ENCODE results near the gene VSIG10L2.

VSIG10L2 gene

DNA sequence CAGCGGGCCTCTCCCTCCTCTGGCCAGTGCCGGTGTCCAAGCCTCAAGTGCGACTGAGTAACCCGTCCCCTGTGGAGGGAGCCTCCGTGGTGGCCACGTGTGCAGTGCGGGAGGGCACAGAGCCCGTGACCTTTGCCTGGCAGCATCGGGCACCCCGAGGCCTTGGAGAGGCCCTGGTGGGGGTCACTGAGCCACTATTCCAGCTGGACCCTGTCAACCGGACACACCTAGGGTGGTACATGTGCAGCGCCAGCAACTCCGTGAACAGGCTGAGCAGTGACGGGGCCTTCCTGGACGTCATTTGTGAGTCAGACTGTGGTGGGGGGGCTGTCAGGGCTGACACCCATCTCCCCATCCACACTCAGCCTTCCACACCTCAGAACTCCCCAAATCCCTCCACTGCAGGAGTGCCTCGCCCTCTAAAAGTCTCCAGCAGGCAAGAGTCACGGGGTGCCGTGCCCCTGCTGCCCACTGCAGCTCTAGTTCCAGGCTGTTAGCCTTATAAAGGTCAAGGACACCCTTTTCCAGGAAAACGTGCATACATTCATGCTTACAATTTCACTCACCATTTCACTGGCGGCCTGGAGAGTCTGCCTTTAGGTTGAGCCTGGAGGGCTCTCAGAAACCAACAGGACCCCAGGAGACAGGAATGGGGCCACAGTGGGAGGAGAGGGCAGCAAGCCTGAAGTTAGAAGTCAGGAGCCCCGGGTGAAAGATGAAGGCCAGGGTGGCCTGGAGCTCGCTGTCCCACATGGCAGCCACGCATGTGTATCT lies 2.6 kb downstream of the VSIG10L2 start:
- no peak for DNase-seq

DNA sequence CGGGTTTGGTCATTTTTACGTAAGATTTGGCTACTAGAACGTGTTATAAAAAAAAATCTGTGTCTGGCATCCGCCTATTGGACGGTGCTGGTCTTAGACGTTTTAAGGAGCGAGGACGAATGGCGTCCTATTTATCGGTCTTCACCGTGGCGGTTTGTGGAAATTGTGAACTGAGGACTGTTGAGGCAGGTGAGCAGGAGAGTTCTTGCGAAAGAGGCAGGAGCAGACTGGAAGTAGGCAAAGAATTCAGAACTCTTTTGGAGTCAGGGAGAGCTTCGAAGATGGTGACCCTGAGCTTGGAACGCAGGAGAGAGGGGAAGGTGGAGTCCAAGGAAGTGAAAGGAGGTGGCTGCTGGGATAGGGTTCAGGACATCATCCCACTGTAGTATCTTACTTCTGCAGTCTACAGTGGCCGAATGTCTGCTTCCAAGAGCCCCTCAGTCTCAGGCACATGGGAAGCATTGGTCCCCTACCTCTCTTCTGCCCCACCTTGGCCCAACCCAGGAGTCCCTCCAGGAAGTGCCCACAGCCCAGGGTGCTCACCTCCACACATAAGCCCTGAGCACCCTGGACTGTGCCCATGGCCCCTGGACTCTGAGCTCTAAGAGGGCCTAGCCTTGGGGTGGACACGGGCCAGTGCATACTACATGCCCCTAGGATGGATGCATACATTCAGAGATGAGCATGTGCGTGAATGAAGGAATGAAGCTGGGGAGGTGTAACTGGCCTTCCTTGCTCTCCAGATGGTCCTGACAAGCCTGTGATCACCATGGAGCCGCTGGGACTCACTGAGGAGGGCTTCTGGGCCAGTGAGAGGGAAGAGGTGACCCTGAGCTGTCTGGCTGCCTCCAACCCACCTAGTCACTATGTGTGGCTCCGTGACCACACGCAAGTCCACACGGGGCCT lies 3.7 kb downstream of the VSIG10L2 start:
- DNase-seq, result no peak

- DNase-seq, result no peak
These were observed 4.3 kb downstream of the VSIG10L2 start for GRCh38 chr11:125950178-125950490.

GRCh38 chr11:125950696-125951651 lies 5.1 kb downstream of the VSIG10L2 start:
- no peak for DNase-seq

GRCh38 chr11:125951731-125952130 lies 5.9 kb downstream of the VSIG10L2 start:
- DNase-seq, result no peak

DNA sequence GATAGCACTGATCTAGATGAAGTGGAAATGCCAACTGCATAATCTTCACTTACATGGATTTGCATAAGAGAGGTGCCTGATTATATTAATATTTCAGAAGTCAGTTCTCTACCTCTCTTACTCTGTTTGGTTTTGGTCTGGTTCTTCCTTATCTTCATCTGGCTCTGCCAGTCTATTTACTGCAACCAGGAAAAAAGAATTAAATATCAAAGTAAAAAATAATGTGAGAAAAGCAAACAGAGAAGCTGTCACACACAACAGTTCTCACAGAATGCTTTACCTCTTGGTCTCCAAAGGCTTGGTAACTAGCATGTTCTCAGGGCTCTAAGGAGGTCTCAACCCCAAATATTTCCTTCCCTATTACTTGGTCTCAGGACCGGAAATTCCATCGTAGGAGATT lies 6.7 kb downstream of the VSIG10L2 start:
- no peak for DNase-seq

GRCh38 chr11:125952973-125953372 lies 7.1 kb downstream of the VSIG10L2 start:
- DNase-seq, result no peak

GRCh38 chr11:125953401-125953935 lies 7.6 kb downstream of the VSIG10L2 start:
- no peak for DNase-seq

DNA sequence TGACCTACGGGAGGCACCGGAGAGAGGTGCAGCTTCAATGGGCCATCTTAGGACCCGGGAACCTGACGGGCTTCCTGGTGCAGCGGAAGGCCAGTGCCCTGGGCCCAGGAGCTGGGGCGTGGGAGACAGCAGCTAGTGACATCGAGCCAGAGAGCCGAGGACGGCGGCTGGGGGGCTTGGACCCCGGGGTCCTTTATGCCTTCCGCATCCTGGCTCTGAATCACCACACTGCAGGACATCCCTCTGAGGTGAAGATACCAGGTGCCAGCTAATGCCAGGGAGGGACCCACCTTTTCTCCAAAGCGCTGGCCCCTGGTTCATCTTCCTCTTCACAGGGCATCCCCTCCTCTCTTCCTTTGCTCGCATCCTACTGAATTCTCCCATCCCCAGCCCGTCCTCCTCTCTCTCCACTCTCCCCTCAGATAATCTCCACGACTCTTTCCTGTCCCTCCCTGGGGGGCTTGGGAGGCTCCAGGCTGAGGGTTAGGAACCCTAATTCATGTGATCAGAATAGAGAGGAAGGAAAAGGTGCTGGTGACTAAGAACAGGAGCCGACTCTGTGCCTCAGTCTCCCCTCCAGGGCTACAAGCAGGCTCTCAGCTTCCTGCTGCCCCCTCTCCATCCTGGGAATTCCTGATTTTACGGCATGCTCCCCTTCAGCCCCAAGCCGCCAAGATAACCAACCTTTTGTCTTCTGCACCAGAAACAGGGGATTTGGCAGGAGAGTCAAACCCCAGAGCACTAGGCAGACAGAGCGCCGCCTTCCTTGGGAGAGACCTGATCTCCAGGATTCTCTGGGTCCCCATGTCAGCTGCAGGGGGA lies 8.5 kb downstream of the VSIG10L2 start:
- no peak for DNase-seq

- no peak for DNase-seq
These were observed 9.2 kb downstream of the VSIG10L2 start for GRCh38 chr11:125954945-125955640.

GRCh38 chr11:125955856-125956255 lies 10.0 kb downstream of the VSIG10L2 start:
- no peak for DNase-seq

DNA sequence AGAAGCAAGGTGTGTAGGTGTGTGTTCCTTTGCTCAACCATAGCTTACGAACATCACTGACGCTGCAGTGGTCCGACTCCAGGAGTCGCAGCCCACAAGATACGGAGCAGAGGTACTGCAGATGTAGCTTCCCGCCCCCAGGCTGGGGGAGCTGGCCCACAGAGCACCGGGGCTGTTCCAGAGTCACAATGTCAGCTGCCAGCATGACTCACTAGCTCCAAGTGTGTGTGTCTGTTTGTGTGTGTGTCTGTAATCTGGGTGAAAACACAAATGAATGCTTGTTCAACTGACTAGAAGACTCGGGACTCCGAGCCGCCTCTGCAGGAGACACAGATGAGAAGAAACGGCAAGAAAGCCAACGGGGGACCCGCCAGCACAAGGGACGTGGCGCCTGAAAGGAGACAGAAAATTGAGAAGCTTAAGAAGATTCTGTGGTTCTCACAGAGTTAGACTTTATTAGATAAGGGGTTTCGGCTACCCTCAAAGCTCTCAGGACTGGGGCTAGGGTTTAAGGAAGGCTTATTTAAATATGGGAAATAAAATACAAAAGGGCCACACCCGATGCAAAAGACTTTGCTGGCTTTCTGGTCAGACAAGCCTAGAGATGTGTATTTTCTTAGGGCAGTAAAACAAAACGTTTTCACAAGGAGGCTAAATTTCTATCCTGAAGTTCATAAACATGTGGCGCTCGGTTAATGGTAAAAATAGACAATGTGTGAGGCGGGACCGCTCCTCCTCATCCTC lies 10.7 kb downstream of the VSIG10L2 start:
- no peak for DNase-seq

DNA sequence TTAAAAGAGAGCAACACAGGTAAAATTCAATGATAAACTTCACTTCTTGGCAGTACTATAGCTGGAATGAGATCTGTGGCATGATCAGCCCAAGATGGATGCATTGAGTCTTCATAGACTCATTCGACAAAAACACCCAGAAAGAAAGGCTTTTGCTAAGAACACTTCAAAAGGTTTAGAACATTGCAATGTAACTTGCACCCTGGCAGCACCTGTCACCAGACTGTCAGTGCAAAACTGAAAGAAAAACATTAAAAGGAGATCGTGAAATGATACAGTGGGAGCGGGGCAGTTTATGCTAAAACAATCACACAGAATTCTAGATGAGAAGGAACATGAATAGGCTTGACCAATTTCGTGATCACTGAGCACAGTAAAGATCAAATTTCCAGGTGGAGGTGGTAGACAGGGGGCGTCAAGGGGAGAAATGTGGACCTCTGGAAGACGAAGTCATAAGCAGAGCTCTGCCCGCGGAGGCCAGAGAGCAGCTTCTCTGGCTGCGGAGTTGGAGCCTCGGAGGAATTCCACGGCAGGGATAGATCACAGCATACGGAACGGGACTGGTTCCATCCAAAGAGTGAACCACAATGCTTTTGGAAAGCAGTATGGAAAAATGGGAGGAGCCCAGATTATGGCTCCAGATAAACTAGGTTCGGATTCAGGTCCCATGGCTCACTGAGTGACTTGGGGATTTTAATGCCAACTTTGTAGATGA lies 11.9 kb downstream of the VSIG10L2 start:
- no peak for DNase-seq

- no peak for DNase-seq
These were observed 13.1 kb downstream of the VSIG10L2 start for GRCh38 chr11:125958872-125959400.

- DNase-seq, result no peak
These were observed 13.7 kb downstream of the VSIG10L2 start for GRCh38 chr11:125959511-125959910.

- DNase-seq, result no peak
These were observed 14.1 kb downstream of the VSIG10L2 start for GRCh38 chr11:125959931-125960330.

GRCh38 chr11:125960771-125961170 lies 14.9 kb downstream of the VSIG10L2 start:
- DNase-seq, result no peak

DNA sequence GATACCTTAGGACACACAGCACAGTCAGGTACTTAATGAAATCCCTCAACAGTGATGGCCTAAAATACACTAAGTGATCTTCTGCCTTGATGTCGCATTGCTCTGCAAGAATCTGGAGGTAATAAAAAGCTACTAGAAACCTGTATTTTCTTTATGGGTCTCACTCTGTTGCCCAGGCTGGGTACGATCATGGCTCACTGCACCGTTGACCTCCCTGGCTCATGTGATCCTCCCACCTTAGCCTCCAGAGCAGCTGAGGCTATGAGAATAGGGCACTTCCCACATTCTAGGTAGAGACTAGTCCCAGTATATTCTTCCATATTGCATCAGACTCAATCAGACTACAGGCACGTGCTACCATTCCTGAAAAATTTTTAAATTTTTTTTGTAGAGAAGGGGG lies 21.7 kb downstream of the VSIG10L2 start:
- DNase-seq, result no peak

DNA sequence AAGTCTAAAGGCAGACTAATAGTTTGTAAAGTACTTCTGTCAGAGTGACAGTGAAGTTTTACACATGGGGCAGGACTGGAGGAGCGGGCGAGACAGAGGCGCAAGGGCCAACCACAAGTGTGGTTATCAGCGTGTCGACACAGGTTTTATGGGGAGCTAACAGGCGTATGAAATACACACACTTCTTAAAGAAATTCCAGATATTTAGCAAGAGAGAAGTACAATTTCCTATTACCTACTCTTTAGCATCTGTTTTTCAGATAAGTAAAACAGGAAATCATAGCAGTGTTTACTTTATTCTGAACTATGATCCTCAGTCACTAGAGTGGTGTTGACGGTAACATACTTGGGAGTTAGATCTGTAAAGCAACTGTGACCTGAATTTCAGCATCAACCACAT lies 22.5 kb downstream of the VSIG10L2 start:
- no peak for DNase-seq

DNA sequence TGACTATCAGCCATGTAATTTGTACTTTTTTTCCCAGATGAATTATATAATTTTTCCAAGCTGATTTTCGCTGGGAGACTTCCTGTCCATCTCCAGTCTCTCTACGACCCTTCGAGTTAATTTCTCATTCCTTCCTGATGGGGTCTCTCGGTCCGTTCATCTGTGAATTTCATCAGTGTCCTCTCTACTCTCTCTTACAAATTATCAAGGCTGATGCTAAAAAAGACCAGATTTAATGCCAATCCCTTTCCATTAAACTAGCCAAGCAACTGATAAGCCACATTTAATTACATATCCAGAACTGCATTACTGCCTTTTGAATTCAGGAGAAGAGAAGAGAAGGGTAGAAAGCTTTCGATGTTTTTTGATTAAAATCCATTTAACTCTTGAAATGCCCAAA lies 25.8 kb downstream of the VSIG10L2 start:
- DNase-seq, result no peak
